Choroid plexus epithelial cell (primary cell): ENCODE measurements around the gene POU3F1.
A peak's percentile ranks its signal among the peaks of the same experiment; 100 is the strongest.

Source experiments
- DNase-seq: peaks from one replicate; pipeline ENCODE4 v3.0.0-alpha.2; 2010; ENCODE audit warnings: low read depth
- H3K4me3 ChIP-seq: 2 replicates; pipeline ENCODE4 v1.5.1; 2011; ENCODE audit warnings: low read depth, mild to moderate bottlenecking, control low read depth, low read length, moderate library complexity
- TF ChIP-seq, protein P1 (sequence below): conservative IDR thresholded peaks from 2 replicates; pipeline ENCODE4 v1.5.1; 2011; ENCODE audit warnings: low read depth, mild to moderate bottlenecking, control low read depth, inconsistent platforms, low read length, moderate library complexity

The POU3F1 gene

DNA sequence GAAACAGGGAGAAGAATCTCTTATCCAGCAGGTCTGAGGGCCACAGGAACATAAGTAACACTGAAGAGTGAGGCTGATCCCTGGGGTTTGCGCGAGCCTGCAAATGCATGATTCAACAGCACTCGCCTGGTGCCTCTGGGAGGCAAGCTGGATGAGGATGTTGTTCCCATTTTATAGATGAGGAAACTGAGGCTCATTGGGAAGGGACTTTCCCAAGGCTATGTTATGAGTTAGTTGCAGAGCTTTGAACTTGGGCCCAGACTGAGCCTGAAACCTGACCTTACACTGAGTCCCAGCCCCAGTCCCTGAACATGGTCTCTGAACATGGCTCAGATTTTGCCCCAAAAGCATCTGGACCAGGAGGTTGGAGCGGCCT lies 27.7 kb upstream of the POU3F1 start:
- TF ChIP-seq, protein P1, sequence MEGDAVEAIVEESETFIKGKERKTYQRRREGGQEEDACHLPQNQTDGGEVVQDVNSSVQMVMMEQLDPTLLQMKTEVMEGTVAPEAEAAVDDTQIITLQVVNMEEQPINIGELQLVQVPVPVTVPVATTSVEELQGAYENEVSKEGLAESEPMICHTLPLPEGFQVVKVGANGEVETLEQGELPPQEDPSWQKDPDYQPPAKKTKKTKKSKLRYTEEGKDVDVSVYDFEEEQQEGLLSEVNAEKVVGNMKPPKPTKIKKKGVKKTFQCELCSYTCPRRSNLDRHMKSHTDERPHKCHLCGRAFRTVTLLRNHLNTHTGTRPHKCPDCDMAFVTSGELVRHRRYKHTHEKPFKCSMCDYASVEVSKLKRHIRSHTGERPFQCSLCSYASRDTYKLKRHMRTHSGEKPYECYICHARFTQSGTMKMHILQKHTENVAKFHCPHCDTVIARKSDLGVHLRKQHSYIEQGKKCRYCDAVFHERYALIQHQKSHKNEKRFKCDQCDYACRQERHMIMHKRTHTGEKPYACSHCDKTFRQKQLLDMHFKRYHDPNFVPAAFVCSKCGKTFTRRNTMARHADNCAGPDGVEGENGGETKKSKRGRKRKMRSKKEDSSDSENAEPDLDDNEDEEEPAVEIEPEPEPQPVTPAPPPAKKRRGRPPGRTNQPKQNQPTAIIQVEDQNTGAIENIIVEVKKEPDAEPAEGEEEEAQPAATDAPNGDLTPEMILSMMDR: no peak
- H3K4me3 ChIP-seq: no peak overlapping the region
- no peak for DNase-seq

- TF ChIP-seq, protein P1: no peak
- no peak for DNase-seq
- no peak overlapping the region for H3K4me3 ChIP-seq
These were observed 27.1 kb upstream of the POU3F1 start for GRCh38 chr1:38073534-38074301.

DNA sequence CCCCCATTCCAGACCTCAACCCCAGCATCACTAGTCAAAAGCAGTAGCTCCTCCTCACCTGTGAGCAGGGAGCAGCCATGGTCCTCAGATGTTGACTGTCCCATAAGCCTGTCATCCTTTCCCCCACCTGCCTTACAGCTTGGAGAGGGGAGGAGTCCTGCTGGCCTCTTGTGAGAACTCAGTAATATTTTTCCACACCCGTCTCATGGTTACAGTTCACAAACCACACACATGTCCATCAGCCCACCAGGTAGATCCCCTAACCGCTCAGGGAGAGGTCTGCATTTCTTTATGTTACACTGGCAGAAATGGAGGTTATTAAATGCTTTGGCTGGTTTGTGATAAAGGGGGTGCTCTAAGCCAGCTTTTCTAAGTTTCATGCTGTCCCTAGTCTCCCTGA lies 26.3 kb upstream of the POU3F1 start:
- no peak overlapping the region for H3K4me3 ChIP-seq
- TF ChIP-seq, protein P1: no peak
- DNase-seq: no peak

DNA sequence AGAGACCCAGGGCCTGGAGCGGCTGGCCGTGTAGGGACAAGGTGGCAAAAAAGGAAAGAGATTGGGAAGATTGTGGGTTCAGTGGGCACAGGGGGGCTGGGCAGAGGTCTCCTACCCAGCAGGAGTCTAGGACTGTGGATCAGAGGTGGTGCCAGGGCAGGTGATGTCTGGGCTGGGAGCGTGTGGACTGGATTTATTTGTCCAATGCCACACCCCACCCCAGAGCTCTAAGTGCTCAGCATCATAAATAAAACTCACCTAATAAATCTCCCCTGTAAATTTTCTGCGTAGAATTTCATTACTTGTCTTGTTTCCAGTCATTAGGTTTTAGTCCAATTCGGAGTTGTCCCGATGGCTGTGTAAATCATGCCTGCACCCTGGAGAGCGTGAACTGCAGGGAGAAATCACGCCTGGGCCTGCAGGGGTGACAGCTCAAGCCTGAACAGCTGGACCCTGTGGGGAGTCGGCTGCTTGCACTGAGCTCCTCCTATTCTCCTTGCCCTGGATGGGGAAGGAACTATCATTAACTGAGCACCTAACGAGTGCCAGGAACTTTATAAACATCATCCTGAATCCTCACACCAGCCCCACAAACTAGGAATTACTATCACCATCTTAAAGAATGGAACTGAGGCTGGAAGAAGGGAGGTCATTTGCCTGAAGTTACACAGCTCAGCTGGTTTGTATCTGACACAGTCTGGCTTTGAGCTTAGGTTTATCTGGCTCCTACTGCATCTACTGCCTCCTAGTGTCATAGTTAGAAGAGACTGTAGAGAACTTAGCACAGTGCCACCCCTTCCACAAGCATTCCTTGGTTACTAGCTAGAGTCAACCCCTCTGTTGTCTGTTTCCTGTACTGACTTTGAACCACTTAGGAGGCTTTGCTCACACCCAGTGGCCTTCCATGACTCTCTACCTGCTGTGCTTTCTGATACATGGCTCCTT lies 25.0 kb upstream of the POU3F1 start:
- H3K4me3 ChIP-seq: no peak overlapping the region
- peak; percentile 81 for DNase-seq
- TF ChIP-seq, protein P1: peak; percentile 73

DNA sequence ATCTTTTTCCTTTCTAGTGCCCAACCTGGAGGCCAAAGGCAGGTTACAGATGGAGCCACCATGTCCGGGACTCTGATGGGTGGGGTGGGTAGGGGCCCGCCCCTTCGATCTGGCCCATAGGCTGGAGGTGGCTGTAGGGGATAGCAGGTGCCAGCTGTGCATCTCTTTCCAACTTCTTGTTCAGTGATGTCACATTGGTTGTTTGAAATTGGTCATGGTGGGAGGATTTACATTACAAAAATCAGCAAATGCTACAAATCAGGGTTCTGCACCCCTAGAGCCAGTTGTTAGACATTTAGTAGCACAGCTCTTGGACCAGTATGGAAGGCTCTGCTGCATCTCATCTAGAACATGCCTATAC lies 22.4 kb upstream of the POU3F1 start:
- no peak for DNase-seq
- H3K4me3 ChIP-seq: no peak overlapping the region
- TF ChIP-seq, protein P1: no peak

DNA sequence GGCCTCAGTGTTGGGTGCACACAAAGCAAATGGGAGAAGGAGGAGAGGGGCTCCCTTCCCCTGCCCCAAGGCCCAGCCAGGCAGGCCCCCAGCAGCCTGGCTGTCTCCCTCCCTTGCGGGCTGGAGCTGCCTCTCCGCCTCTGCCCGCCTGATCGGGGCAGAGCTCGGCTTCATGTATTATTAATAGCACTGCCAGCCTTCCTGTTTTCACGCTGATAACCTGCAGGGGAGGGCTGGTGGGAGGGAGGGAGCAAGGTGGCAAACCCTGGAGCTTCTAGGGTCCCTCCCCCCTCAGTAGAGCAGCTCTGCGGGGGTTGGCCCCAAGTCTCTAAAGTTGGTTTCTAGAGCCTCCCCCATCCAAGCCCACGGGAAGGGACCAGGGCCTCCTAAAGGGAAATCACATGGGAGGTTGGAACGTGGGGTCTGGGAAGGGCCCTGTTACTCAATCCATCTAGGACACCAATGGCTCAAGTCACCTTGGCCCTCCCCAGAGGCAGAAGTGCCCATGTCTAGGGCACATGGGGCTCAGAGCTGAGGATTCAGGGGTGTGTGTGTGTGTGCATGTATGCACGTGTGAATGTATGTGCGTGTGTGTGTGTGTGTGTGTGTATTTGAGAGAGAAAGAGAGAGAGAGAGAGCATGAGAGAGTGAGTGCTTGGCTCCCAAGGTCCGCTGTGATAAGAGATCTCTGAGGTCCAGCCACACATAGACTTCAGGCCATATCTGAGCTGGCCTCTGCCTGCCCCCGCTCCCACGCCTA lies 21.8 kb upstream of the POU3F1 start:
- no peak overlapping the region for H3K4me3 ChIP-seq
- no peak for DNase-seq
- TF ChIP-seq, protein P1: no peak
